ENCODE measurements around the gene FAM241B.

Gene FAM241B

GRCh38 chr10:69679736-69680135, 49.7 kb downstream of the FAM241B start:
- H3K9me3 ChIP-seq (replicated peaks; ENCODE audit: low read length) = no peaks in the 10 kb centered on the region
- H3K9ac ChIP-seq (ENCODE audit: low read depth, low read length) = no peak overlapping the region
- H3K4me3 ChIP-seq (ENCODE audit: low read length) = no peak overlapping the region
- no peak overlapping the region for H3K4me2 ChIP-seq (ENCODE audit: low read length)
- H3K4me1 ChIP-seq (ENCODE audit: control insufficient read depth, insufficient read depth, low read length) = no peaks in the 10 kb centered on the region
- H3K27me3 ChIP-seq (ENCODE audit: control insufficient read depth, insufficient read depth, low read length) = peaks cover 87% of the 10 kb centered on the region
- H3K36me3 ChIP-seq (ENCODE audit: insufficient read depth, low read length) = no peaks in the 10 kb centered on the region

GRCh38 chr10:69680610-69681009, 50.6 kb downstream of the FAM241B start:
- H3K4me1 ChIP-seq (ENCODE audit: control insufficient read depth, insufficient read depth, low read length) = no peaks in the 10 kb centered on the region
- no peak overlapping the region for H3K9ac ChIP-seq (ENCODE audit: low read depth, low read length)
- peaks cover 82% of the 10 kb centered on the region for H3K27me3 ChIP-seq (ENCODE audit: control insufficient read depth, insufficient read depth, low read length)
- no peak overlapping the region for H3K4me2 ChIP-seq (ENCODE audit: low read length)
- no peaks in the 10 kb centered on the region for H3K36me3 ChIP-seq (ENCODE audit: insufficient read depth, low read length)
- H3K4me3 ChIP-seq (ENCODE audit: low read length) = no peak overlapping the region
- no peaks in the 10 kb centered on the region for H3K9me3 ChIP-seq (replicated peaks; ENCODE audit: low read length)

GRCh38 chr10:69681436-69681835, 51.4 kb downstream of the FAM241B start:
- Histone ChIP-seq H3K27me3 (ENCODE audit: control insufficient read depth, insufficient read depth, low read length) (peaks cover 80% of the 10 kb centered on the region), H3K4me1 (ENCODE audit: control insufficient read depth, insufficient read depth, low read length) (peaks cover 7% of the 10 kb centered on the region), H3K4me2 (ENCODE audit: low read length) (no peak overlapping the region), H3K36me3 (ENCODE audit: insufficient read depth, low read length) (no peaks in the 10 kb centered on the region), H3K9me3 (replicated peaks; ENCODE audit: low read length) (no peaks in the 10 kb centered on the region), H3K9ac (ENCODE audit: low read depth, low read length) (no peak overlapping the region), H3K4me3 (ENCODE audit: low read length) (no peak overlapping the region)

GRCh38 chr10:69682955-69683474, 53.0 kb downstream of the FAM241B start:
- no peak overlapping the region for H3K4me3 ChIP-seq (ENCODE audit: low read length)
- H3K36me3 ChIP-seq (ENCODE audit: insufficient read depth, low read length) = no peaks in the 10 kb centered on the region
- peaks cover 85% of the 10 kb centered on the region for H3K27me3 ChIP-seq (ENCODE audit: control insufficient read depth, insufficient read depth, low read length)
- H3K9ac ChIP-seq (ENCODE audit: low read depth, low read length) = no peak overlapping the region
- H3K4me1 ChIP-seq (ENCODE audit: control insufficient read depth, insufficient read depth, low read length) = peaks cover 7% of the 10 kb centered on the region
- no peaks in the 10 kb centered on the region for H3K9me3 ChIP-seq (replicated peaks; ENCODE audit: low read length)
- no peak overlapping the region for H3K4me2 ChIP-seq (ENCODE audit: low read length)

Measured in skeletal muscle satellite cell (primary cell).